ENCODE results near the gene NKD2.

Gene NKD2

GRCh38 chr5:1001406-1002270 lies 7.0 kb upstream of the NKD2 start:
- DNase-seq (ENCODE audit: low read depth), result no peak

- no peak for DNase-seq (ENCODE audit: low read depth)
Observed at GRCh38 chr5:1002271-1002546, 6.4 kb upstream of the NKD2 start.

GRCh38 chr5:1002836-1003235 lies 5.8 kb upstream of the NKD2 start:
- DNase-seq (ENCODE audit: low read depth), result no peak

GRCh38 chr5:1003296-1003937 lies 5.2 kb upstream of the NKD2 start:
- DNase-seq (ENCODE audit: low read depth), result no peak

GRCh38 chr5:1004461-1005248 lies 3.9 kb upstream of the NKD2 start:
- DNase-seq (ENCODE audit: low read depth), result no peak

GRCh38 chr5:1005249-1005851 lies 3.3 kb upstream of the NKD2 start:
- no peak for DNase-seq (ENCODE audit: low read depth)

GRCh38 chr5:1005904-1006655 lies 2.5 kb upstream of the NKD2 start:
- no peak for DNase-seq (ENCODE audit: low read depth)

- no peak for DNase-seq (ENCODE audit: low read depth)
Observed at GRCh38 chr5:1006656-1007071, 1.9 kb upstream of the NKD2 start.

- no peak for DNase-seq (ENCODE audit: low read depth)
Observed at GRCh38 chr5:1007221-1007680, 1.4 kb upstream of the NKD2 start.

GRCh38 chr5:1007681-1008450 lies 736 bp upstream of the NKD2 start:
- DNase-seq (ENCODE audit: low read depth), result no peak

- DNase-seq (ENCODE audit: low read depth), result no peak
Observed at GRCh38 chr5:1009359-1010180, 968 bp downstream of the NKD2 start.

- no peak for DNase-seq (ENCODE audit: low read depth)
Observed at GRCh38 chr5:1010181-1010510, 1.5 kb downstream of the NKD2 start.

- DNase-seq (ENCODE audit: low read depth), result no peak
Observed at GRCh38 chr5:1010641-1011046, 2.0 kb downstream of the NKD2 start.

GRCh38 chr5:1011226-1011631 lies 2.6 kb downstream of the NKD2 start:
- no peak for DNase-seq (ENCODE audit: low read depth)

GRCh38 chr5:1011741-1012312 lies 3.2 kb downstream of the NKD2 start:
- DNase-seq (ENCODE audit: low read depth), result no peak

- DNase-seq (ENCODE audit: low read depth), result no peak
Observed at GRCh38 chr5:1012313-1012841, 3.8 kb downstream of the NKD2 start.

- DNase-seq (ENCODE audit: low read depth), result no peak
Observed at GRCh38 chr5:1012900-1013237, 4.3 kb downstream of the NKD2 start.

- no peak for DNase-seq (ENCODE audit: low read depth)
Observed at GRCh38 chr5:1013238-1013947, 4.8 kb downstream of the NKD2 start.

- DNase-seq (ENCODE audit: low read depth), result no peak
Observed at GRCh38 chr5:1013948-1014301, 5.3 kb downstream of the NKD2 start.

All from T-helper 22 cell (primary cell).